GM23338 (cell line): ENCODE data around the gene CACNA1D.

Experiments
- CREB1 ChIP-seq: fragments of 250-450 bp; sonication (Bioruptor Pico); IDR thresholded peaks from 2 replicates; pipeline ENCODE4 v1.5.0; 2020; ENCODE audit warnings: low read depth, mild to moderate bottlenecking, moderate library complexity
- EZH2 ChIP-seq: fragments of 200-600 bp; sonication (generic); IDR thresholded peaks from one replicate; pipeline ENCODE4 v1.8.0; 2017; ENCODE audit warnings: antibody characterized with exemption, mild to moderate bottlenecking, low read depth; ENCODE audit not compliant: unreplicated experiment
- EZH2phosphoT487 ChIP-seq: fragments of 200-600 bp; sonication (generic); IDR thresholded peaks from one replicate; pipeline ENCODE4 v1.8.1; 2018; ENCODE audit warnings: antibody characterized with exemption; ENCODE audit not compliant: unreplicated experiment
- JUNB ChIP-seq: IDR thresholded peaks from one replicate; pipeline ENCODE4 v1.6.1; 2016; ENCODE audit warnings: antibody characterized with exemption; ENCODE audit not compliant: unreplicated experiment
- POLR2AphosphoS5 ChIP-seq: IDR thresholded peaks from 2 replicates; pipeline ENCODE4 v1.6.1; 2016; ENCODE audit warnings: antibody characterized with exemption, low read depth
- REST ChIP-seq: IDR thresholded peaks from one replicate; pipeline ENCODE4 v1.6.1; 2018; ENCODE audit warnings: antibody characterized with exemption; ENCODE audit not compliant: unreplicated experiment
- STAT1 ChIP-seq: IDR thresholded peaks from one replicate; pipeline ENCODE4 v1.6.1; 2016; ENCODE audit warnings: antibody characterized with exemption; ENCODE audit not compliant: unreplicated experiment
- ZNF114 ChIP-seq: fragments of 250-450 bp; sonication (Bioruptor Pico); IDR thresholded peaks from 2 replicates; pipeline ENCODE4 v1.5.0; 2020; ENCODE audit warnings: mild to moderate bottlenecking, moderate library complexity
- TF ChIP-seq, protein P1 (sequence below), 2 experiments: fragments of 200-600 bp in 1 of 2; sonication (generic) in 1 of 2; conservative IDR thresholded peaks; 2 replicates each; pipeline versions ENCODE4 v1.5.1 to v1.6.1; 2016 to 2017; ENCODE audit warnings: antibody characterized with exemption in 2 of 2, low read depth in 2 of 2, mild to moderate bottlenecking in 2 of 2, moderate library complexity in 1 of 2
- TF ChIP-seq, protein P2 (sequence below): IDR thresholded peaks from 2 replicates; pipeline ENCODE4 v1.6.1; 2016; ENCODE audit warnings: antibody characterized with exemption

GRCh38 chr3:53749448-53749847 is 255.0 kb downstream of the CACNA1D start:
- TF ChIP-seq, protein P1, sequence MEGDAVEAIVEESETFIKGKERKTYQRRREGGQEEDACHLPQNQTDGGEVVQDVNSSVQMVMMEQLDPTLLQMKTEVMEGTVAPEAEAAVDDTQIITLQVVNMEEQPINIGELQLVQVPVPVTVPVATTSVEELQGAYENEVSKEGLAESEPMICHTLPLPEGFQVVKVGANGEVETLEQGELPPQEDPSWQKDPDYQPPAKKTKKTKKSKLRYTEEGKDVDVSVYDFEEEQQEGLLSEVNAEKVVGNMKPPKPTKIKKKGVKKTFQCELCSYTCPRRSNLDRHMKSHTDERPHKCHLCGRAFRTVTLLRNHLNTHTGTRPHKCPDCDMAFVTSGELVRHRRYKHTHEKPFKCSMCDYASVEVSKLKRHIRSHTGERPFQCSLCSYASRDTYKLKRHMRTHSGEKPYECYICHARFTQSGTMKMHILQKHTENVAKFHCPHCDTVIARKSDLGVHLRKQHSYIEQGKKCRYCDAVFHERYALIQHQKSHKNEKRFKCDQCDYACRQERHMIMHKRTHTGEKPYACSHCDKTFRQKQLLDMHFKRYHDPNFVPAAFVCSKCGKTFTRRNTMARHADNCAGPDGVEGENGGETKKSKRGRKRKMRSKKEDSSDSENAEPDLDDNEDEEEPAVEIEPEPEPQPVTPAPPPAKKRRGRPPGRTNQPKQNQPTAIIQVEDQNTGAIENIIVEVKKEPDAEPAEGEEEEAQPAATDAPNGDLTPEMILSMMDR (conservative IDR thresholded peaks at IDR 0.05; ENCODE audit: low read depth in 2 of 2) = no peak
- no peak for TF ChIP-seq EZH2
- TF ChIP-seq REST = no peak
- no peak for TF ChIP-seq EZH2phosphoT487
- no peak for TF ChIP-seq CREB1 (CRISPR knock-in tag)
- TF ChIP-seq, protein P2, sequence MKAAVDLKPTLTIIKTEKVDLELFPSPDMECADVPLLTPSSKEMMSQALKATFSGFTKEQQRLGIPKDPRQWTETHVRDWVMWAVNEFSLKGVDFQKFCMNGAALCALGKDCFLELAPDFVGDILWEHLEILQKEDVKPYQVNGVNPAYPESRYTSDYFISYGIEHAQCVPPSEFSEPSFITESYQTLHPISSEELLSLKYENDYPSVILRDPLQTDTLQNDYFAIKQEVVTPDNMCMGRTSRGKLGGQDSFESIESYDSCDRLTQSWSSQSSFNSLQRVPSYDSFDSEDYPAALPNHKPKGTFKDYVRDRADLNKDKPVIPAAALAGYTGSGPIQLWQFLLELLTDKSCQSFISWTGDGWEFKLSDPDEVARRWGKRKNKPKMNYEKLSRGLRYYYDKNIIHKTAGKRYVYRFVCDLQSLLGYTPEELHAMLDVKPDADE = no peak
- no peak for TF ChIP-seq POLR2AphosphoS5
- no peak for TF ChIP-seq STAT1
- TF ChIP-seq JUNB = no peak
- no peak for TF ChIP-seq ZNF114 (CRISPR knock-in tag)
